Measurements from ENCODE around the gene PATJ.
"Not testable (repeated sequence)": the region's sequence is repeated elsewhere in the genome, so short reads cannot be mapped to it uniquely, and the experiment has no call there.

PATJ gene

GRCh38 chr1:62184336-62184735 is 442.1 kb downstream of the PATJ start:
- TF ChIP-seq CTCF (conservative IDR thresholded peaks at IDR 0.05), result no peak
- H3K27ac ChIP-seq, result no peak overlapping the region

- H3K27ac ChIP-seq, result not testable (repeated sequence)
Observed at GRCh38 chr1:62185233-62185632, 443.0 kb downstream of the PATJ start.

- no peak overlapping the region for H3K27ac ChIP-seq
- TF ChIP-seq CTCF (conservative IDR thresholded peaks at IDR 0.05), result no peak
Observed at GRCh38 chr1:62185677-62186076, 443.4 kb downstream of the PATJ start.

- H3K27ac ChIP-seq, result no peak overlapping the region
- no peak for TF ChIP-seq CTCF (conservative IDR thresholded peaks at IDR 0.05)
Observed at GRCh38 chr1:62187548-62187947, 445.3 kb downstream of the PATJ start.

- TF ChIP-seq CTCF (conservative IDR thresholded peaks at IDR 0.05), result no peak
- H3K27ac ChIP-seq, result no peak overlapping the region
Observed at GRCh38 chr1:62188111-62188510, 445.8 kb downstream of the PATJ start.

GRCh38 chr1:62194651-62195544 is 452.6 kb downstream of the PATJ start, which contains the start of gene L1TD1:
Gene L1TD1, plus strand, starts transcription at chr1:62194849. Its CDS starts 11,780 bp downstream, at chr1:62206629.
- no peak within 1 kb of the TSS for H3K27ac ChIP-seq
- TF ChIP-seq CTCF (conservative IDR thresholded peaks at IDR 0.05), result no peak

GRCh38 chr1:62196086-62196690 is 453.9 kb downstream of the PATJ start:
- no peak overlapping the region for H3K27ac ChIP-seq
- no peak for TF ChIP-seq CTCF (conservative IDR thresholded peaks at IDR 0.05)

All from VCaP (cell line).